GM18909 (cell line): Measurements from ENCODE around the gene ZBTB7C.

Experiments used
- ATAC-seq: cut with Tn5 transposase; IDR thresholded peaks from one replicate; pipeline ENCODE4 v1.9.1; 2021; ENCODE audit warnings: mild to moderate bottlenecking; ENCODE audit not compliant: unreplicated experiment, poor library complexity

The ZBTB7C gene

DNA sequence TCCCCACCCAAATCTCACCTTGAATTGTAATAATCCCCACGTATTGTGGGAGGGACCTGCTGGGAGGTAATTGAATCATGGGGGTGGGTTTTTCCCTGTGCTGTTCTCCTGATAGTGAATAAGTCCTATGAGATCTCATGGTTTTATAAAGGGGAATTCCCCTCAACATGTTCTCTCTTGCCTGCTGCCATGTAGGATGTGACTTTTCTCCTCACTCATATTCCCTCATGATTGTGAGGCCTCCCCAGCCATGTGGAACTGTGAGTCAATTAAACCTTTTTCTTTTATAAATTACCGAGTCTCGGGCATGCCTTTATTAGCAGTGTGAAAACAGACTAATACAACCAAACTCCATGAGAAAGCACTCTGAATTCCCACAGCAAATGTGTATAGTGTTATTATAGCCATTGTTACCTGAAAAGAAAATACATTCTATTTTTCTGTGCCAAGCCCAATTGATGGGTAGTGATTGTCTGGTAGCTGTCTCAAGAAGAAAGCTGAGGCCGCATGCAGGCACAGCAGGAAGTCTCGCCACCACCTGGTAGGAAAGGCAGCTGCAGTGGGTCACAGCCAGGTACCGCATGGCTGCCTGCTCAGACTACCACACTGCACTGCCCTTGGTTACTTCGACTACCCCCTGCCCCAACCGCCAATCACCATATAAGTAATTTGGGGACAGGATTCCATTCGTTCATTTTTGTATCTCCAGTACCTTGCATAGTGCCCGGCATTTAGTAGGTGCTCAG, 10.3 kb upstream of the ZBTB7C start:
- no peak for ATAC-seq

DNA sequence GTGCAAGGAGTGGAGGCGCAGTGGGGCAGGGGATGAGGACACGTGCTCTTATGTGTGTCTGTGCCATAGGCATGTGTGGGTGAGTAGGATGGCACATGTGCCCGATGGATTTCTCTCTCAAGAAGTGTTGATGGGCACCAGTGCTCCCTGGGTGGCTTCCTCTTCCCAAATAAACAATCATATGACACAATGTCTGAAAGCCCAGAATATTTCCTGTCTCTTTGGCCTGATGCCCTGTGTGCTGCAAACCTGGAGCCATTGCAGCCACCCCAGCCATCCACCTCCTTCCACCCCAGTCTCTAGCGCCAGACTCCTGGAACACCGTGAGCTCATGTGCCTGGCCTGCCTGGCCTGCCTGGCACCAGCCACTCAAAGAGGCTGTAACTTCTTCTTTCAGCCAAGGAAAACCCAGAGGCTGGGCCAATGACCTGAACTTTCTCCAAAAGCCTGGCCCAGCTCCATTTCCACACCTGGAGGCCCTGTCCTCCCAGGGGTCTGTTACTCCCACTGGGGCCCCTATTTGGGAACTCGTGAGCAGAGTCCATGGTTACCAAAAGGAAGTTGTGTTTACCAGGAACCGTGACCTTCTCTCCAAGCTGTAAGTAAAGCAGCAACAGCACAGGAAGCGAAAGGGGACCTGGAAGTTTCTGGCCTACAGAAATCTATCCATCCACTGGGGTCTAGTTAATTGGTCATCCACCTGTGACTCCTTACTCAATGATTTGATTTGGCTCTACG, 9.5 kb upstream of the ZBTB7C start:
- ATAC-seq = no peak

DNA sequence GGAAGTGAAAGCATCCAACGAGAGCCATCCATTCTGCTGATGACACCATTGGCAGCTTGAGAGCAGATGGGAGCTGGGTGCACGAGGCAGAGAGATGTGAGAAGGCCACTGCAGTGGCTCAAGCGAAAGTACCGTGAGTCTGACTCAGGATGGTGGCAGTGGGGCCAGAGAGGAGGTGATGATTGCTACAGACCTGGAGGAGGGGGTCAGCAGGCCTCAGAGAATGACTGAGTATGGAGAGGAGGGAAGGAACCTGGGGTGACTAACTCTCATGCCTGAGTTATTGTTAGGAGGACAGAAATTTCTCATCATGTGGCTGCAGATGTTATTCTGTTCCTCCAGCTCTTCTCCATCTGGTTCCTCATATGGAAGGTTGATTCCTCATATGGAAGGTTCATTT, 8.8 kb upstream of the ZBTB7C start:
- ATAC-seq = no peak

DNA sequence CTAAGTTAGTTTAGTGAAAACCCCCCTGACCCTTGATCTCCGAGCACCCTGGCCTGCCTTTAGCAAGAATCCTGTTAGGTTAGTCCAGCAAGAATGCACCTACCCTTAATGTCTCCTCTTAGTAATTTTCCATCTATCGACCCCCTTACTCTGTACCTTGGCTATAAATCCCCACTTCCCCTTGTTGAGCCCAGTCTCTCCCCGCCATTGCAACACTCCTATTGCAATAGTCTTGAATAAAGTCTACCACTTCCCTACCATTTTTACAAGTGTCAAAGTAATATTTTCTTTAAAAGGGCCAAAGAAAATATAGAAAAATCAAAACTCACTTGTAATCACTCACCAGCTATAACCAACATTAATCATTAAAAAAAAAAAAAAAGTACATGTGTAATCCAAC, 4.2 kb upstream of the ZBTB7C start:
- no peak for ATAC-seq

DNA sequence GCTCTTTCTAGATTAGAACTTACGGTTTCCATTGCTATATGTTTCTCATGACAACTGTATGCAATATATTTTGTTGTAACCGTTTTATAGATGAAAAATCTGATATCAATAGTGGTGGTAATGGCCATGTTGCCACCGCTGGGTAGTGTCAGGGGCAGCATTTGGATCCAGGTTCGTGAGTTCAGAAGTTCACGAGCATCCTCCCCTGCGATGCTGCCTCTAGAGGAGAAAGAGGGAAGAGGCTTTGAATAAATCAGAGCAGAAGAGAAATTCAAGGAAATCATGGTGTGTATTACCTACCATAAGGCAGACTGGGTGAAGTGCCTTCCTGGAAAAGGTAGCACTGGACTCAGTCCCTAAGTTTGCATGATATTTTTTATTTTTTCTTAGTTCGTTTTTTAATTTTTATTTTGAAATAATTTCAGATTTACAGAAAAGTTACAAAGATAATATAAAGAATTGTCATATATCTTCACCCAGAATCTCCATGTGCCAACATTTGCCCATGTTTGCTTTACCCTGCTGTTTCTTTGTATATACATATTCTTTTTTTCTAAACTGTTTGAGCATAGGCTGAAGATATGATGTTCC, 3.3 kb upstream of the ZBTB7C start:
- ATAC-seq = no peak

DNA sequence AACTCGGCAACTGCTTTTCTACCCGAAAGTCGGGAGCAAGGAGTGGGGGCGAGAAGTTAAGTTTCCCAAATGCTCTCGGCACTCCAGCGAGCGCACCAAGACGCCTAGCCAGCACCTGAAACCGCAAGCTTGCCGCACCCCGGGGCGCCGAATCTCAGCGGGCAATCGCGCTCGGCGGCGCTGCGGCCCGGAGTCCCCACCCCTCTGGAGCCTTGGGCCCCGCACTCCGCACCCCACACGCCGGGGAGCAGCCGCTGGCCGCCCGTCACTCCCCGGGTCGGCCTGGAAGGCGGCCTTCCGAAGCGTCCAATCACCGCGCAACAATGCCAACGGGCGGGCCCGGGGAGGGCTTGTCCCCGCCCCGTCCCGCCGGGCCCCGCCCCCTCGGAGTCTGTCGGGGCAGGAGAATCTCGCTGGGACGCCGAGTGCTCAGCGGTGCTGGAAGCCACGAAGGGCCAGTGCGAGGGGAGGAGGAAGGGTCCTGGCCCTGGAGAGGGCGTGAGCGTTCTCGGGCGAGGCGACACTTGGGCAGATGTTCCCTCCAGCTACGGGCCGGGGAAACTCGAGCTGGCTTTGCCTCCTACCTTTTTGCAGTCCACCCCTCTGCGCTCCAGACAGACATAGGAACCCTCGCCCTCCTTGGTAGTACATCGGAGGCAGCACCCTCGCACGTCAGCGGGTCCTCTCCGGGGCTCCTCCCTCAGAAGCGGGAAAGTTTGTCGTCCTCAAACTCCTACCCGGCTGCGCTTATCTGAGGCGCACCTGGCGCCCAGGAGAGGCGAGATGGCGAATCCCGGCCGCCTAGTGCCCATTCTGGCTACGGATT, 1.1 kb upstream of the ZBTB7C start:
- ATAC-seq = peak; percentile 93

DNA sequence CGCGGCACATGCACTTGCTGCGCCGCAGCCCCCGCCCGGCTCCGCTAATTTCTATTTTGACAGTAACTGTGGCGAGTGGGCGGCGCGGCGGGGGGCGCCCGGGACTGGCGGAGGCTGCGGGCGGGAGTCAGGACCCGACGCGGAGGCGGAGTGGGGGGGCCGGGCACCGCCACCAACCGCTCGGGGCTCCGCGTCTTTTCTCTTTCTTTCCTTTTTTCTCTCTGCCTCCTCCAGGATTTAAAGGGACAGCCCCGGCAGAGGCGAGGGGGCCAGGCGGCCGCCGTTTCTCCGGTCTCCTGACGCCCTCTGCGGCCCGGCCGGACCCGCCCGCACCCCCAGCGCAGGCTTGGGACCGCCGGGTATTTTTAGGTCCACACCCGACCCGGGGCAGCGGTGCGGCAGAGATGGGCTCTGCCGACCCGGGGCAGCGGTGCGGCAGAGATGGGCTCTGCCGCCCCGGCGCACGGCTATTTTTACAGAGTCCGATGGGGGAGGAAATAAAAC, 460 bp upstream of the ZBTB7C start:
- no peak for ATAC-seq

DNA sequence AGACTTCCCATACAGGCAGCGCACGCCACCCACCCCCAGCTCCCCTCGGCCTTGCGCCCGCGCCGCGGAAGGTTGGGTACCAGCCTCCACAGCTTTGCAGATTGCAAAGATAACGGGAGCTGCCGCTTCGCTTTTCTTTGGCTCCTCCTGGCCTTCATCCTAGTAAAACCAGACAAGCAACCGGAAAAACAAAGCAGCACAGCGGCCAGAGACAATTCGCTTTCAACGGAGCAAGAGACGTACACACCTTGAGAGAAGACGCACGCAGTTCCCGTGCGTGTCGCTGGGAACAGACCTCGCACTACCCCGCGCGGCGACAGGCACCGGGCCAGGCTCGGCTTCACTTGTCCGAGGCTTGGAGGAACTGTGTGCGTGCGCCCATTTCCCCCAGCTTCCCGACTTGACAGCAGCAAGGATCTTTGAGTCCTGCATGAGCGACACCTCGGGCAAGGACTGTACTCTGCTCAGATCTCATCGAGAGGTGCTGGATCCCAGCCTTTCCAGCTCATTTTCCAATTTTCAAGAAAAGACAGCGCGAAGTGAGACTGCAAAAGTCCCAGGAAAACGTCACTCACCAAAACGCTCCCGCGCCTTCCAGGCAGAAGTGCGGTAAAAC, 964 bp downstream of the ZBTB7C start:
- no peak for ATAC-seq

DNA sequence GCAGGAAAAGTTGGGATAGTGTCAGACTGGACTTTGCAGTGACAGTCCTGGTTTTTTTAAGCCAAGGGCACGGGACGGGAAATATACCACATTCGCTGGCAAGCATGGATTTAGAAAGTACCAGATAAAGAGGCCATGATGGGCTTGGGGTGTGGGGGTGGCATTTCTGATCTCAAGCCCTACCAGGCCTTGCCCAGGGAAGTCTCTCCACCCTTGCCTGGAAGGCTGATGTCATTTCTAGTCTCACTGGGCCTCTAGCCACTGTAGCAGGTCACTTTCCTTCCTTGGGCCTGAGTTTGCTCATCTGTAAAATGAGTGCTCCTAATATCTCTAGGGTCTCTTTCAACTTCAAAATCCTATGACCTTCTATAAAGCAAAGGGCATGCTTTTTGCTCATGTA, 1.8 kb downstream of the ZBTB7C start:
- ATAC-seq = no peak

DNA sequence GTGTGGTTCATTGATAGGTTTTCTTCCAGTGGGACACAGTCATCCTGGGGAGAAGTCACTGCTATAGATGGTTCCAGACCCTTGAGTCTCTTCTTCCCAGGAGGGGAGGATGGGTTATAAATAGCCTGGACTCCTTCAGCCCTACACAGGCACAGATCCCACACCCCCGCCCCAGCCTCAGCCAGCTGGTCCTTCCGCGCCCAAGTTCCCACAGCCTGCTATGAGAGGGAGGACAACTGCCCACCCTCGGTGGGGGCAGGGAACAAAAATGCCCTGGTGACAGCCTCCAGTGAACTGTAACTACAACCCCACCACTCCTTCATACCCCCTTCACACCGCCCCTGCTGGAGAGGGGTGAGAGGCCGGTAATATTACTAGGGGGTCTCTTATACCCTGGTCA, 3.2 kb downstream of the ZBTB7C start:
- ATAC-seq = no peak

DNA sequence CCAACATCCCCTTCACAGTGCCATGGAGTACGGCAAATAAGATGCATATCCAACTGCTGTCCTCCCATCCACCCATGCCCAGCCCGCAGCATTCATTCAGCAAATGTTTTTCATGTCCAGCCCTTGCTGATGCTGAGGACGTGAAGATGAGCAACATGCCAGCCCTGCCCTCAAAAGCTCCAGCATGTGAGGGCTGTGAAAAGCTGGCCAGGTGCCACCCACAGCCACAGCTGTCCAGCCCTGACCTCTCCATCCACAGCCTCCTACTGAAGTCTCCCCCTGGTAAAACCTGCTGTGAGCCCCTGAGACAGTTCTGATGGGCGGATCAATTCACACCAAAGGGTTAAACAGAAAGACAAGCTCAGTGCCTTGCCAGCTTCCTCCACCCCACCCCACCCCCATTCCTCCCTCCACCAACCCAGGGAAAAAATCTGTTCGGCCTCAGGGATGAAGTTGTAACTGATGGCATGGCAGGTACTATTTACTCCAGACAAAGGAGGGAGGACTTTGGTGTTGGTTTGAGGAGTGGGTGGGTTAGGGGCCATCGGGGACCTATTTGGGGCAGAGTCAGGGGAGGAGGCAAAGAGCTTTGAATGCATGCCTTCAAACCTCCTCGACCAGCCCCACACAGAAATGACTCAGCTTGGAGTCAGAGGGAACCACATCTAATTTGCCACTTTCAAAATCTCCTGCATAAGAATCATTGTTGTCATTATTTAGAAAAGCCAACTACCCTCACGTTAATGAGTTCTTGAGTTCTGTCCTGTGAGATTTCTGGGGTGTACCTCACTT, 4.3 kb downstream of the ZBTB7C start:
- no peak for ATAC-seq

DNA sequence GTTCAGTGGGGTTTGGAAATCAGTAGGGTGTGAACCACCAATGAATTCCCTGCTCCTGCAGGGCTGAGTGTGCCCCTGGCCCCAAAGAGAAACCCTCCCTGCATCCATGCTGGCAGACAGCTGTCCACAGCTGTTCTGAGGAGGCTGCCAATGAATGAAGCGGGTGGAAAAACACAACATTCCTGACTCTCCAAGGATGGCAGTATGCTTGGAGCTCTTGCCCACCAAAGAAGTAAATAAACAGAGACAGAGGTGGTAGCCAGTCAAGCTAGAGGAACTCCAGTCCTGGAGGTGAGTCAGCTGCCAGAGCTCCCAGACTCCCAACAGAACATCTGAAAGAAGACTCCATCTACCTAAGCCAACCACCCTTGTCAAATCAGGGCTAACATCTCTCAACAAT, 6.2 kb downstream of the ZBTB7C start:
- ATAC-seq = no peak

DNA sequence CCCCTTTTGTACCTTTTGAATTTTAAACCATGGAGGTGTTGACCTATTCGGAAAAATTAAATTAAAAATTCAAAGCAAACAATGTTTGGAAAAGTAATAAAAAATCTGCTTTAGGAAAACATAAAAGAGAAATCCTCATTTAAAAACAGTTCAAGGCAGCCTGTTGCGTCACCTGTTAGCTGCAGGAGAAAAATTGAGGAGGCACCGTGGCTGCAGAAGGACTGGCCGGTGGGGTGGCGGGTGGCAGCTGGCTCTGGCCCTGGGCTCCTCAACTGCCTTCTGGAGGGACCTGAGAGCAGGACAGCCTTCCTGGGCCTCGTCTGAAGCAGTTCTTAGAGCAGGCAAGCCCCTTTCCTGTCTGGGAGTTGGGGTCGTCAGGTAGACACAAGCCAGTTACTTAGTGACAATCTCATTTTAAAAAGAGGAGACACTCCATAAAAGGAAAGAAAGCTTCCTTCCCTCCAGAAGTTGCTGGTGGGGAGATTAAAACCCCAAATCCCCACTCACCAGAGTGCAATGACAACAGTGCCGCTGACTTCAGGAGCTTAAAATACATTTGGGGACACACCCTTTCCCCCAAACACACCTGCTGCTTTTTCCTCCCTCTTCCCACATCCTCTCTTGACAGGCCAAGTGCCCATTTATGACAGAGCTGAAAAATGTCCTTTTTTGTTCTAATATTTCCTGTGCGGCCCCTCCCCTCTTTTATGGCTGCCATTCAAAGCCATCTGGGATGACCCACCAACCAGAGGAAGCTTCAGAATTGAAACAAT, 9.7 kb downstream of the ZBTB7C start:
- no peak for ATAC-seq

DNA sequence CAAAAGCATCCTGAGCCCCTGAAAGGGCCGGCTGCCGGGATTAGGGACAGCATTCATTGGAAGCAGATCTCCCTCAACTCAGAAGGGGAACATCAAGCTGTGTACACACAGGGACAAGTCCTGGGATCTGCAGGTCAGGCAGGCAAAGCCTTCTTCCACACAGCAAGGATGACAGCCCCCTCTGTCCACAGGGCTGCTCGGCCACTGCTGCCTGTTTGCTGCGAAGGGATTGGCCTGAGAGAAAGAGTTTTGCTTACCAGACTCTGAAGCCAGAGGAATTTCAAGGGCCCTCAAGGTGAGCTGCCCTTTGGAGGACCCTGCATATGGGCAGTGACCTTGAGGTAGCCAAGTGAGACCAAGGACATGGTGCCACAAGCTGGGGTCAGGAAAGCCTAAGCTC, 11.1 kb downstream of the ZBTB7C start:
- no peak for ATAC-seq

DNA sequence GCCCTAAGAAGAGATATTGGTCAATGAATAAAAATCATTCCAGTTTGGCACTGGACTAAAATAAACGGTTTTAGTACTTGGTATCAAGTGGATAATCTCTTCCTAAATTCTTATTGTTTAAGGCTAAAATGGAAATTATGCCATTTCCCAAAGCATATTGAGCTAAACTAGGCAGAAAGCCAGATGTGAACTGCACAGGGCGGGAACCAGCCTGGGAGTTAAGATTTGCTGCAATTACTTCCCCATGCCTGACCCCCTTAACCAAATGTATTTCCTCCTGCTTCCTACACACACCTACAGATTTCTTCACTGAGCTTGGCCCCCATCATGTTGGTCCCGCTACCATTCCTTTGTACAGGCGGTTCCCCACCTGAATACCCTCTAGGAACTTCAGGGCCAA, 12.2 kb downstream of the ZBTB7C start:
- ATAC-seq = no peak

DNA sequence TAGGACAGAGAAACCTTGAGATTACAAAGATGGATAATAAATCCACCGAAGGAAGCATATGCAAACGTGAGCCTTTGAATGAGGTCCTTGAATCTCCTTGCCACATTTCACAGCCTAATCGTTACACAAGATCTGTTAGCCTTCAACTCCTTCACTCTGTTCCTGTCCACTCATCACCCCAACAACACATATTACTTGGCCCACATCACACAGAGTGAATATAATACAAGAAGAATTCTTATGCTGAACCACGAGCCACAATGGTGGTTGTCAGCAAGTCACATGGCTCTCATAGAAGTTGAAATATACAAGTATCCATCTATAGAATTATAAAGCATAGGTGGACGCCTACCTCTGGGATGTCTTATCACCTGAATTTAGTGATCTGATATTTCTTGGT, 12.6 kb downstream of the ZBTB7C start:
- ATAC-seq = no peak

DNA sequence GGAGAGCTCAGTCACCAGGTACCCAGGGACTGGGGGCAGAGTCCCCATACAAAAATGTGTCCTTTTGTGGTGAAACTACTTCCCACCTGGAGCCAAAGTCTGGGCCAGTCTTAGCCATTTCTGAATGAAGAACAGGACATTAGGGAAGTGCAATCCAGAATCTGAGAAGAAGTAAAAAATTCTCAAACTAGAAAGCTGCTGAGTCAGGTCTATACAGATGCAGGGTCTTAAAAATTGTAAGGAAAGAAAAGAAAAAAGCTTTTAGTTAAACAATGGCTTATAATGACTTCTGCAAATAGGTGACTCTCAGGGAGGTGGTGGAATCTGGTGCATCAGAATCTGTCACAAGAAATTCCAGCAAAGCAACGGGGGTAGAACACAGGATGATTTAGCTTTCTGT, 13.5 kb downstream of the ZBTB7C start:
- ATAC-seq = no peak

DNA sequence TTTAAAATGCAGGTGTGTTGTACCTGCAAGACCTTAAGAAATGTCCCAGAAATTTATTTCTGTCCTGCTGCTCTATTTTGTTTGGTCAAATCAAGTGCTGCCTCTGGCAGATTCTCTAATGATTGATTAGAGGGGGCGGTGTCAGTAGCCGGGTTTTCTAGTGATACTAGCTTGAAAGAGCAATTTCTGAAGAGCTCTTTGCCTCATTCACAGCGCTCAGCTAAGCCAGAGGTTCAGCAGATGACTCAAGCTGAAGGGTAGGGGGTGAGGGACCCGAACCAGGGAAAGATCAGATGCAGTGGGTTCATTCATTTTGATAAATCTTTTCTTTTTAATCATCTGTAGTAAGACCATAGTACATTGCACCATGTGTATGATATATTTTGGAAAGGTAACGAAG, 15.0 kb downstream of the ZBTB7C start:
- ATAC-seq = no peak

DNA sequence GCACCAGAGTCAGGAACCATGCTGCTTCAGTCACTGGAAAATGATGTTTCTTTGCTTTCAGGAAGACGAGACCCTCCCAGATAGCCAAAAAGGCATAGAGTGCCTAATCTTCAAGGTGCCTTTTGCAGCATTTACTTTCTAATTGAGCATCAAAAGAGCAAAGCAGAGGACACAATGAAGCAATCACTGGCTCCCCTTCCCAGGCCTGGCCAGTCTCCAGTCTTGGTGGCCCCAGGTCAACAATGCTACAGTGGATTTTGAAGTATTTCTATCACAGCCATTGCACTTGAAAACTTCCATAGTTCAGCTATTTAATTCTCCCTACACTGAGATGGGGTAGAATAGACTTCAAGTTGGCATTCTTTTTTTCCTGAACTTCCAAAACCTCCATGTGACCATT, 15.4 kb downstream of the ZBTB7C start:
- ATAC-seq = no peak
